ENCODE data around the gene PLB1. TPM values are rescaled to one million over a fixed set of nuclear protein-coding genes. Genes with fewer than 3 reads are reported as not detected.
"Not testable (repeated sequence)": the region's sequence is repeated elsewhere in the genome, so short reads cannot be mapped to it uniquely, and the experiment has no call there.

The PLB1 gene
- polyA plus RNA-seq, 3 donors = 1.4 to 1.5 (median 1.5) TPM

DNA sequence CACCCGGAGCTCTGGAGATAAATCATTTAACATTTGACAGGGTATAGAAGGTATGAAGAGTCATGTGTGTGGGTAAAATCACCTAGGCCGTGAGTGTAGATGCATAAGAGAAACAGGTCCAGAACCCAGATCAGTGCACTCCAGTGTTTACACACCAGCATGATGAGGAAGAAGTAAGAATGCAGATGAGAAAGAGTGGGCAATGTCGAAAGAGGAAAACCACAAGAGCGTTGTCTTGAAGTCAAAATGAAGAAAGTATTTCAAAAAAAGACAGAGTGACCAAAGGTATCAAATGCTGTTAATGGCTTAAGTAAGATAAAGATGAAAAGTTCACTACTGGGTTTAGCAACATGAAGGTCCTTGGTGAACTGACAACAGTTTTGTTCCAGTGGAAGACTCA, 32.0 kb upstream of the PLB1 start:
- DNase-seq (ENCODE audit: extremely low read depth in 1 of 11, low read depth in 9 of 11, low spot score in 4 of 11) = no peak

GRCh38 chr2:28465148-28465885, 30.5 kb upstream of the PLB1 start:
- DNase-seq (ENCODE audit: extremely low read depth in 1 of 11, low read depth in 9 of 11, low spot score in 4 of 11) = no peak

- DNase-seq (ENCODE audit: extremely low read depth in 1 of 11, low read depth in 9 of 11, low spot score in 4 of 11) = no peak
Observed at GRCh38 chr2:28469304-28469703, 26.6 kb upstream of the PLB1 start.

DNA sequence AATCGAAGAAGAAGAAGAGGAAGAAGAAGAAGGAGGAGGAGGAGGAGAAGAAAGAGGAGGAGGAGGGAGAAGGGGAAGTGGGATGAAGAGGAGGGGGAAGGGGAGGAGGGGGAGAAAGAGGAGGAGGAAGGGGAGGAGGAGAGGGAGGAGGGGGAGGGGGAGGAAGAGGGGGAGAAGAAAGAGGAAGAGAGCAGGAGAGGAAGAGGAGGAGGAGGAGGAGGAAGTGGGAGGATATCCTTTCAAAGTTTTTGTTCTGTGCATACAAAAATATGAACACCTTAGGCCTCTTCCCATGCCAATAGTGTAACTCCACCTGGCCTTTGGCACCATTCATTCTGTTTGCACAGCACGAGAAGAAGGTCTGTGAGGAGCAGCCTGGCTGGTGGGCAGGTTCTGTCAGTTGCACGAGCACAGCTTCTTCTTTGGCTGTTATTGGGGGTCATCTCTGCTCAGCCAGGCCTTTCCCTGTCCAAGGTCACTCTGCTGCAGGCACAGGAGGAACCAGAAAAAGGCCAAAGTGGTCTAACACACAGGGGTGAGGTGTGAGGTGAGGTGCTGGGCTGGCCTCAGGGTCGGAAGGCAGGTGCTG, 25.8 kb upstream of the PLB1 start:
- no peak for DNase-seq (ENCODE audit: extremely low read depth in 1 of 11, low read depth in 9 of 11, low spot score in 4 of 11)

DNA sequence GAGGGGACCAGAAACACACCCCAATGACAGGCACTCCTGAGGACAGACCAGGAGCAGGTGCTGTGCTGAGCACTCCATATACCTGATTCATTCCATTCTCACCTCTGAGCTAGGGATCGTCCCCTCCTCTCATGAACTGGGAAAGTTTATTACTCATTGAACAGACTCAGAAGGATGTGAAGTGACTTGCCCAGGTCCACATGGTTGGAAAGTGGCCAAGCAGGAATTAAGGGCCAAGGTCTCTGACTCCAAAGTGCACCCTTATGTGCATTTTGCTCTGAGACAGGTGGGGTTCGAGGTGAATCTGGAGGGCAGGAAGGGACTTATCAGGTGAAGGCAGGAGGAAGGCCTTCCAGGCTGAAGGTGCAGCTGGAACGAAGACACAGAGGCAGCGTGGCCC, 25.1 kb upstream of the PLB1 start:
- no peak for DNase-seq (ENCODE audit: extremely low read depth in 1 of 11, low read depth in 9 of 11, low spot score in 4 of 11)

GRCh38 chr2:28471214-28471613, 24.6 kb upstream of the PLB1 start:
- DNase-seq (ENCODE audit: extremely low read depth in 1 of 11, low read depth in 9 of 11, low spot score in 4 of 11) = no peak

DNA sequence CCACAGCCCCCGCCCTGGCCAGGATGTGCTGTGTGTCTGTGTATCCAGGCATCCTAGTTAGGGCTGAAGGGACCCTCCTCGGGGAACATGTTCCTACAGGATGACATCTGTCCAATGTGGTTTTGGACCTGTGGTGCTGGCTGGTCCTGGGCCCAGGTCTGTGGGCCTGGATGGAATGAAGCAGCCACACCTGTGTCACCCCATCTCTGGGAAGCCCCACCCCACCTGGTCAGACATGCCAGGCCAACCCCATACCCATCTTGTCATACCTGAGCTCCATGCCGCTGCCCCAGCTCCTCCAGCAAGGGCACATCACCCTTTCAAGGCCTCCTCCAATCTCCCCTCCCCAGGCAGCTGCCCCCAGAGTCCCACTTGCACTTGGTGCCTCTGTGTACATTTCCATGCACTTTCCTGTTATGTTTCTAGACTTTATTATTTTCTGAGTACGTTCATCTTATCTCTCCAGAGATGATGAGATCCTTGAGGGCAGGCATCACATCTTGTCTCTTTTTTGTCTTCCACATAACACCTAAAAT, 24.1 kb upstream of the PLB1 start:
- DNase-seq (ENCODE audit: extremely low read depth in 1 of 11, low read depth in 9 of 11, low spot score in 4 of 11) = no peak

GRCh38 chr2:28472641-28473040, 23.2 kb upstream of the PLB1 start:
- DNase-seq (ENCODE audit: extremely low read depth in 1 of 11, low read depth in 9 of 11, low spot score in 4 of 11) = not testable (repeated sequence)

GRCh38 chr2:28475088-28475595, 20.7 kb upstream of the PLB1 start:
- no peak for DNase-seq (ENCODE audit: extremely low read depth in 1 of 11, low read depth in 9 of 11, low spot score in 4 of 11)

- no peak for DNase-seq (ENCODE audit: extremely low read depth in 1 of 11, low read depth in 9 of 11, low spot score in 4 of 11)
Observed at GRCh38 chr2:28477087-28477486, 18.8 kb upstream of the PLB1 start.

GRCh38 chr2:28477645-28478044, 18.2 kb upstream of the PLB1 start:
- DNase-seq (ENCODE audit: extremely low read depth in 1 of 11, low read depth in 9 of 11, low spot score in 4 of 11) = no peak

GRCh38 chr2:28480403-28481049, 15.3 kb upstream of the PLB1 start:
- DNase-seq (ENCODE audit: extremely low read depth in 1 of 11, low read depth in 9 of 11, low spot score in 4 of 11) = no peak

GRCh38 chr2:28481905-28482304, 14.0 kb upstream of the PLB1 start:
- DNase-seq (ENCODE audit: extremely low read depth in 1 of 11, low read depth in 9 of 11, low spot score in 4 of 11) = no peak

GRCh38 chr2:28484835-28485234, 11.0 kb upstream of the PLB1 start:
- DNase-seq (ENCODE audit: extremely low read depth in 1 of 11, low read depth in 9 of 11, low spot score in 4 of 11) = no peak

DNA sequence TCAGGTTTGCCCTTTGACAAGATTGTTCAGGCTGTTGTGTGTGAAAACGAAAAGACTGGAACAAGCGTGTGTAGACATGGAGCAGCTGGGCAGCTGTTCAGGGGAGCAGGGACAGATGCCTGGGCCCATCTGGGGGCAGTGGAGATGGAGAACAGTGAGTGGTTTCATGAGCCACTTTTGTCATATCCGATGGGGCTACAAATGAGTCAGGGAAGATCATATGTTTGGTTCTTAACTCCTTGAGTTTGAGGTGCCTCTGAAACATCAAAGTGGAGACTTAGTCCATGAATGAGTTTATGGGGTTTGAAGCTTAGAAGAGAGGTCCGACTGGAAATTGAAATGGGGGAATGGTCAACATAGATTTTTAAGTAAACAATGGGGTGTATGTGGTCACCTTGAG, 9.3 kb upstream of the PLB1 start:
- DNase-seq (ENCODE audit: extremely low read depth in 1 of 11, low read depth in 9 of 11, low spot score in 4 of 11) = no peak

DNA sequence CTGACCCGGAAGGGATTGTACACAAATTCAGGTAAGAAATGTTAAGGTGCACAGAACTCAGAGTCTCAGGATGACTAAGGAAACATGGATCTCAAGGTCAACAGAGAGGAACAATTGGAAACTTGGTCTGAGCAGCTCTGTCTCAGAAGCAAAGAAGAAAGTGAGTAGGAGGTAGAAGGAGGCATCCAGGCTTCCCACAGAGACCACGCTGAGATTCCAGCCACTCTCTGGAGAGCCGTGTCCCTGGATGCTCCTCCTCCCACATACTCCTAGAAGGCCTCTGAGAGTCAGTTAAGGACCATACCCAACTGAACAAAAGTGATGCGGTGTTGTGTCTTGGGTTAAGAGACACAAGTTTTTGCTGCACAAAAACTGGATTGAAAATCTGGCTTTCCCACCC, 8.6 kb upstream of the PLB1 start:
- DNase-seq (ENCODE audit: extremely low read depth in 1 of 11, low read depth in 9 of 11, low spot score in 4 of 11) = no peak

DNA sequence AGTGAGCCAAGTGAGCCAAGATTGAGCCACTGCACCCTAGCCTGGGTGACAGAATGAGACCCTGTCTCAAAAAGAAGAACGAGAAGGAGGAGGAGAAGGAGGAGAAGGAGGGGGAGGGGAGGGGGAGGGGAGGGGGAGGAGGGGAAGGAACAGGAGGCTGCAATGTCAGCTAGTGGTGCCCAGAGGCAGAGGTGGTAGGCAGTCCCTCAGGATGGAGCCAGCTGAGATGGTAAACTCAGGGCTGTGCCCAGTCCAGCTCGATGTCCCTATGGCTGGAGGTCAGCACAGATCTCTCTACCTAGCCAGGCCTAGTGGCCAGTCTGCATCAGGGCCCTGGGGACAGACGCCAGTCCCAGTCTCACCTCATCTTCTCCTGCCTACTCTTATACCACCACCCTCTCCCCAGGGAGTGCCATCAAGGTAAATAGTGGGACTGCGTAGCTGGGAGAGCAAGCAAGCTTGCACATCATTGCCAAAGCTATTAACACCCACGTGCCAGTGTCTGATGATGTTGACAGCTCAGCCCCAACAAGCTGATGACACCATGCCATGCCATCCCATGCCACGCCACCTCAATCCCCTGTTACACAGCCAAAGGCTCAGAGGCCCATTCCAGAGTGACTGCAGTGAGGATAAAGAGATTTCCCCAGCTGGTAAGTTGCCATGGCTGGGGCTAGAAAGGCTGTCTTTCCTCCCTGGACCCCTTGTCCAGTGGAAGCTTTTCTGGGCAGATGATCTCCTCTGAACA, 7.6 kb upstream of the PLB1 start:
- DNase-seq (ENCODE audit: extremely low read depth in 1 of 11, low read depth in 9 of 11, low spot score in 4 of 11) = no peak

DNA sequence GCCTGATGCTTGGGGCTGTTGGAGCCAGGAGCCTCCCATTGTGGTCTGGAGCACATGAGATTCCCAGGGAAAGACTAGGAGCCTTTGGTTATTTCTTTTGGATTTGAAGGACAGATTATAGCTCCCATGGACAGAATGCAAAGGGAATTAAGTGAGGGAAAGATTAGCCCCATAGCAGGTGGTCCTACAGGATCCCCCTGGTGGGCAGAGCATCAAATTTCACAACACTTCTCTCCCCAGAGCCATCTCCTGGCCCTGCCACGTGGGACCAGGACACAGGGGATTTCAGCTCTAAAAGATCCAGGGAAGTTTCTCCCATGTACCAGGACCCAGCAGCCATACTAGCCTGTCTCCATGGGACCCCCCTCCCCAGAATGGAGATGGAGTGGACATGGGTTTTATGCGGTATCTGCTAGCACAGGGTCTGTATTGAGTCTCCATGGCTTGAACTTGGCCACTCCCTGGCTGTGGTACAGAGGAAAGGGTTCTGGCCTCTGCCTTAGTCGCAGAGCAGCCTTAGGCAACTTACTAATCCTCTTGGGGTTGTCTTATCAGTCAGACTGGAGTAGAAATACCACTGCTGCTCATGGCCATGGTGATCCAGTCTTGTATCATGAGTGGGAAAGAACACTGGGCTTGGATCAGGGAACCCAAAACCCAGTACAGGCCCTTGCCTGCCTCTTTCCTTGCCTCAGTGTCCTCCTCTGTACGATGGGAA, 6.8 kb upstream of the PLB1 start:
- no peak for DNase-seq (ENCODE audit: extremely low read depth in 1 of 11, low read depth in 9 of 11, low spot score in 4 of 11)

- DNase-seq (ENCODE audit: extremely low read depth in 1 of 11, low read depth in 9 of 11, low spot score in 4 of 11) = no peak
Observed at GRCh38 chr2:28490558-28490957, 5.3 kb upstream of the PLB1 start.
